Duodenal mucosa (tissue), 2 donors: ENCODE results near the gene TNNI2.
"Not testable (repeated sequence)": the region's sequence is repeated elsewhere in the genome, so short reads cannot be mapped to it uniquely, and the experiment has no call there.

Source experiments
- H3K27ac ChIP-seq: one replicate; pipeline ENCODE4 v1.7.0; 2013; ENCODE audit warnings: low read depth, low read length
- H3K27me3 ChIP-seq, 2 donors: one replicate each; pipeline ENCODE4 v1.7.0; 2013; ENCODE audit warnings: low read length in 2 of 2, control low read depth in 1 of 2; ENCODE audit not compliant: insufficient read depth in 2 of 2, control insufficient read depth in 1 of 2
- H3K36me3 ChIP-seq, 2 donors: one replicate each; pipeline ENCODE4 v1.7.0; 2013; ENCODE audit warnings: low read length in 2 of 2, control low read depth in 1 of 2; ENCODE audit not compliant: insufficient read depth in 2 of 2, control insufficient read depth in 1 of 2
- H3K4me1 ChIP-seq, 2 donors: one replicate each; pipeline ENCODE4 v1.7.0; 2013; ENCODE audit warnings: low read length in 2 of 2, control low read depth in 1 of 2; ENCODE audit not compliant: insufficient read depth in 2 of 2, control insufficient read depth in 1 of 2
- H3K4me3 ChIP-seq, 2 donors: one replicate each; pipeline ENCODE4 v1.7.0; 2013; ENCODE audit warnings: low read length in 2 of 2, low read depth in 1 of 2
- H3K9ac ChIP-seq, 2 donors: one replicate each; pipeline ENCODE4 v1.7.0; 2013; ENCODE audit warnings: low read length in 2 of 2, low read depth in 1 of 2
- H3K9me3 ChIP-seq, 2 donors: one replicate each; pipeline ENCODE4 v1.7.0; 2013; ENCODE audit warnings: low read length in 2 of 2, control low read depth in 1 of 2; ENCODE audit not compliant: control insufficient read depth in 1 of 2

The TNNI2 gene

DNA sequence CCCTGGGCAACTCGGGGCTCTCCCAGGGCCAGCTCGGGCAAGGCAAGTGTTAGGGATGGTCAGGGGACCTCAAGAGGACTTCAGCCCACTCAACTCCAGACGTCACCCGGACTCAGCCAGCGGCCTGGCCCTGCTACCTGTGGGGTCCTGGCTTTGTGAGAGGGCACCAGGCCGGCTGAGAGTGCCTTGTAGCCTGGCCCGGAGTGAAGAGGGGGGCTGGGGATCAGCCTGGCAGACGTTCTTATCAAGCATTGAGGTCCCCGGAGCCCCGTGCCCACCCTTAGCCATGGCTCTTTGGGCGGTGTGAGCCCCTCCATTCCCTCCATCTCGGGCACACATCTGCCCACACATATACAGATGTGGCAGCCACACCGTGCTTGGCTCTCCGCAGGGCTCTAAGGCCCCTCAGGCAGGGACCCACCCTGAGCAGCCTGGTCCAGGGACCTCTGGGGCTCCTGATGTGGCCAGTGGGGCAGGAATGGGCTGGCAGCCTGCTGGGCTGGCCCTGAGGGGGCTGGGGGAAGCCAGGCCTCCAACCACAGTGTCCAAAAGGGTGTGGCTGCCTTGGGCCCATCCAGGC, 29.4 kb downstream of the TNNI2 start:
- Histone ChIP-seq H3K9ac (no peak overlapping the region), H3K27me3 (peaks cover 0 to 3% of the 10 kb centered on the region in 2 donors), H3K9me3 (no peaks in the 10 kb centered on the region), H3K36me3 (no peaks in the 10 kb centered on the region), H3K27ac (no peak overlapping the region), H3K4me3 (no peak overlapping the region), H3K4me1 (peaks cover 6 to 29% of the 10 kb centered on the region in 2 donors)

DNA sequence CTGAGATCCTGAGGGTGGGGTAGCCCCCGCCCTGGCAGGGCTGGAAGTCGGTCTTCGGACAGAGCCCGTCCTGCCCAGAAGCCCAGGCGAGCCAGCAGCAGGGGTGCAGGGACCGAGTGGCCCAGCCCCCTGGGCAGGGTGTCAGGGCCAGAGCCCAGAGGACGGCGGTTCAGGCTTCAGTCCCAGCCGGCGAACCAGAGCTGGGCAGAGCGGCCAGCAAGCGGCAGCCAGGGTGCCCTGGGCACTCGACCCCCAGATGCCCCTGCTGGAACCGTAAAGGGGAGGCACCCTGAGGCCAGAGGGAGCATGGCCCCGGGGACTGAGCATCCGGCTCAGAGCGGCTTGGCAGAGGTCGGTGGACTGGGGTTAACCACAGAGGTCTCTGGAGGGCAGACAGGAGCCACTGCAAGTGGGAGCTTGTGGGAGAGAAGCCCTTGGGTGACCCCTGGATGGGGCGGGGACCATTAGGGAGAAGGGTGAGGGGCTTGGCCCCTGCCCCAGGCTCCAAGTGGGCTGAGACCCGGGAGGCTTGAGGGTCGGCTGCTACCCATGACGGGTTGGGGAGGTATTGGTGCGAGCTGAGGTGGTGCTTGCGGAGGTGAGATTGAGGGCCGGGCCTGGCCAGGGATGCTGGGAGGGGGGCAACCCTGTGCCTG, 30.0 kb downstream of the TNNI2 start:
- no peaks in the 10 kb centered on the region for H3K36me3 ChIP-seq
- no peak overlapping the region for H3K4me3 ChIP-seq
- H3K27ac ChIP-seq: no peak overlapping the region
- H3K4me1 ChIP-seq: peaks cover under 1 to 23% of the 10 kb centered on the region in 2 donors
- H3K9ac ChIP-seq: no peak overlapping the region
- H3K9me3 ChIP-seq: no peaks in the 10 kb centered on the region
- peaks cover 0 to 3% of the 10 kb centered on the region in 2 donors for H3K27me3 ChIP-seq

DNA sequence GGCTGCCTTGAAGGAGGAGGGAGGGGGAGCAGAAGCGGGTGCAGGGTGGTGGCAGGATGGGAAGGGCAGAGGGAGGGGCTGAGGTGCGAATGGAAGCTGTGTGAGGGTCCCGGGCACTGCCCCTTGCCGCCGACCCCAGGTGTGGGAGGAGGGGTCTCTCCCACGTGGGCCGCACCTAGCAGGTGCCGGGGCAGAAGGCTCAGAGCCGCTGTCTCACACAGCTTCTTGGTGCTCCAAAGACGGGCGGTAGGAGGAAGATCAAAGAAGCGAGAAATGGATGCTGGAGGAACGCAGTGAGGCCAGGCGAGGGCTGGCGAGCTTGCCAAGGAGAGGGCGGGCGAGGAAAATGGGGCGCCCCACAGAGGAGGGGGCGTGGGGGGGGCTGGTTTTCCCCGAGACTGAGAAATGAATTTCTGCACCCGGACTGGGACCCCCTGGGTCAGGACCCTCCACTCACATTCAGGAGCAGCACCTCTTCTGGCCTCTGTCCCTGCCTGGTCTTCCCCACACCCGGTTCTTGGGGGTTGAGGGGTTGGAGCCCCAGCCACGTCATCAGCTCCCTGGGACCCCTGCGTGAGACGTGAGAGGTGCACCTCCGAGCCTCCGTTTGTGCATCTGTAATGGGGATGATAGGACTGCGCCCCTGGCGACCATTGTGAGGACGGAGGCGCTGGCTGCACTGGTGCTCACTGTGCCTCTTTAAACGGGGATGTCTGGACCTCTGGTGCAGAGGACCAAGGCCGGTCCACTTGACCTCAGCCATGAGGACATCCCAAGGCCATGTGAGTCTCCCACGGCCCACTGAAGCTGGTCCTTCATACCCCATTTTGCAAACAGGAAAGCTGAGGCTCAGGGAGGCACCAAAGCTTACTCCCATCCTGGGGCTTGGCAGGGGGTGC, 30.9 kb downstream of the TNNI2 start:
- Histone ChIP-seq H3K9me3 (no peaks in the 10 kb centered on the region), H3K36me3 (no peaks in the 10 kb centered on the region), H3K4me1 (peaks cover 0 to 21% of the 10 kb centered on the region in 2 donors), H3K27ac (peak overlapping the region; percentile 10), H3K9ac (no peak overlapping the region), H3K4me3 (peak overlapping the region in 1 of 2 donors; percentile 16), H3K27me3 (peaks cover 0 to 3% of the 10 kb centered on the region in 2 donors)

- Histone ChIP-seq H3K27me3 (peaks cover 0 to 3% of the 10 kb centered on the region in 2 donors), H3K9ac (peak overlapping the region in 1 of 2 donors; percentile 1), H3K9me3 (no peaks in the 10 kb centered on the region), H3K36me3 (no peaks in the 10 kb centered on the region), H3K27ac (no peak overlapping the region), H3K4me3 (peak overlapping the region in 1 of 2 donors; percentile 36), H3K4me1 (peaks cover 0 to 16% of the 10 kb centered on the region in 2 donors)
Observed at GRCh38 chr11:1870326-1870696, 31.5 kb downstream of the TNNI2 start.

DNA sequence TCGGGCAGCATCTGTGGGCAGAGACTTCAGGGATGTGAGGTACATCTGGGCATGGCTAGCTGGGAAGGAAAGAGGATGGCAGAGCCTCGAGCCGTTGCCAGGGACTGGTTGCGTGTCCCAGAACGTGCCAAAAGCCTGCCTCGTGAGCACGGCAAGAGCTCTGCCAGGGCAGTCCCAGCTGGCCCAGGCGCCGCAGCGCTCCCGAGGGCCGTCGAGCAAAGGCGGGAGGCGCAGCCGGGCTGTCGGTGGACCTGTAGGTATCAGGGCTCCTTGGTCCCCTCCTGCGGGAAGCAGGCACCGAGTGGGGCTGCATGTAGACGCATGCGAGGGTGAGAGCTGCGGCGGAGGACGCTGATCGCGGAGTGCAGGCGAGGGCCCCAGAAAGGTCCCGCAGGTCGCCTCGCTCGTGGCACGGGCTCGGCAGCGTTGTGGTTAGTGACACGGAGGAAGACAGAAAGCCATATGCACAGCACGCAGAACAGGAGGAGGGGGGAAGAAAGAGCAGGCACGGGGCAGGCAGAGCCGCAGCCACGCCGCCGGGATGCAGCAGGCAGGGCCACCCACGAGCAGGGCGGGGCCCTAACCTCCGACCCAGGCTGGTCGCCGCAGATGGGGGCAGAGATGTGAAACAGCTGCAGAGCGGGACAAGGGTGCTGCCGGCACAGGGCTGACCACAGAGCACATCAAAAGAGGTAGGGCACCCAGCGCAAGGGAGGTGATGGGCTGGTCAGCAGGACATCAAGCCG, 32.1 kb downstream of the TNNI2 start:
- Histone ChIP-seq H3K4me3 (peak overlapping the region; percentile 36 to 40), H3K4me1 (peaks cover 0 to 17% of the 10 kb centered on the region in 2 donors), H3K27ac (peak overlapping the region; percentile 10)

DNA sequence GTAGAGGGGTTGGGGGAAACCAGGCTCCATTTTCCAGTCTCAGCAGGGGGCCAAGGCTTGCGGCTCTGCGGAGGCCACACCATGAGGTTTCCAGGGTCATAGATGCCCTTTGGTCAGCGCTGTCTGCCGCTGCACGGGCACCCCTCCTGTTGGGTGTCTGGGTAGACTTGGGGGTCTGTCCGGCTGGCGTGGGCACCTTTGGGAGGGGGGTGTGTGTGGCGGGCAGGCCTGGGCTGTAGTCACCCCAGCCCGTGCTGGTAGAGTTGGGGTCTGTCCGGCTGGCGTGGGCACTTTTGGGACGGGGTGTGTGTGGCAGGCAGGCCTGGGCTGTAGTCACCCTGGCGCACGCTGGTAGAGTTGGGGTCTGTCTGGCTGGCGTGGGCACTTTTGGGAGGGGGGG, 32.8 kb downstream of the TNNI2 start:
- peaks cover 0 to 17% of the 10 kb centered on the region in 2 donors for H3K4me1 ChIP-seq
- H3K27me3 ChIP-seq: peaks cover 0 to 3% of the 10 kb centered on the region in 2 donors
- H3K36me3 ChIP-seq: no peaks in the 10 kb centered on the region
- H3K9ac ChIP-seq: no peak overlapping the region
- H3K4me3 ChIP-seq: peak overlapping the region; percentile 36 to 40
- no peak overlapping the region for H3K27ac ChIP-seq
- H3K9me3 ChIP-seq: no peaks in the 10 kb centered on the region

More for the DNA sequence above, 32.1 kb downstream of the TNNI2 start:
- no peaks in the 10 kb centered on the region for H3K36me3 ChIP-seq
- H3K9ac ChIP-seq: peak overlapping the region in 1 of 2 donors; percentile 1
- peaks cover 0 to 3% of the 10 kb centered on the region in 2 donors for H3K27me3 ChIP-seq
- H3K9me3 ChIP-seq: no peaks in the 10 kb centered on the region

GRCh38 chr11:1872267-1872985, 33.6 kb downstream of the TNNI2 start:
- Histone ChIP-seq H3K4me3 (no peak overlapping the region), H3K27ac (no peak overlapping the region), H3K4me1 (peaks cover 0 to 18% of the 10 kb centered on the region in 2 donors)

DNA sequence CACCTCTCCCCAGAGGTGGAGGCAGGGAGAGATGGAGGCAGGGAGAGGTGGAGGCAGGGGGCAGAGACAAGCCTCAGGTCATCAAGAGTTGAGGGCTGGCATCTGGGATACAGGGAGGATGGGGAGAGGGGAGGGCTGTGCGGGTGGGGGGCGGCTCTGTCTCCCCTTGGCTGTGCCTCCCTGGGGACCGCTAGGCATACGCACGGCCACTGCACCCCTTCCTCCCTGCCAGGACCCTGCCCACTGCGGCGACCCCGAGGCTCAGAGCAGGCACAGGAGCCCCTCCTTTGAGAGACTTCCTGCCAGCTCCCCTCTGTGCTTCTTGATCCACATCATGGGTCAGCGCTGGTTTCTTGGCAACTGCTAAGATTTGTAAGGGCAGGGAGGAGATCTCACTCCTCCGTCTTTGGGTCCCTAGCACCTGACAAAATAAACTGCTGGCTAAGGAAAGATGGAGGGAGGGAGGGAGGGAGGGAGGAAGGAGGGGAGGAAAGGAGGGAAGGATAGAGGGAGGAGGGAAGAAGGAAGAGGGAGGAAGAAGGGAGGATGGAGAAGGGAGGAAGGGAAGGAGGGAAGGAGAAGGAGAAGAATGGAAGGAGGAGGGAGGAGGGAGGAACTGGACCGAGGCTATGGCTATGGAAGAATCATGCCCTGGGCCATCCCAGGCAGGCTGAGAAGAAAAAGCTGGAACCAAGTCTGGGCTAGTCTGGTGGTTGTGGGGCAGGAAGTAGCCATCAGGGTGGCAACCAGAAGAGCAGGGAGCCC, 34.4 kb downstream of the TNNI2 start:
- peaks cover 0 to 18% of the 10 kb centered on the region in 2 donors for H3K4me1 ChIP-seq
- no peaks in the 10 kb centered on the region for H3K9me3 ChIP-seq
- H3K27ac ChIP-seq: peak overlapping the region; percentile 32
- no peaks in the 10 kb centered on the region for H3K36me3 ChIP-seq
- H3K27me3 ChIP-seq: peaks cover 0 to 3% of the 10 kb centered on the region in 2 donors
- H3K9ac ChIP-seq: no peak overlapping the region
- H3K4me3 ChIP-seq: no peak overlapping the region

More at GRCh38 chr11:1872267-1872985, 33.6 kb downstream of the TNNI2 start:
- Histone ChIP-seq H3K27me3 (peaks cover 0 to 3% of the 10 kb centered on the region in 2 donors), H3K36me3 (no peaks in the 10 kb centered on the region), H3K9ac (no peak overlapping the region), H3K9me3 (no peaks in the 10 kb centered on the region)

DNA sequence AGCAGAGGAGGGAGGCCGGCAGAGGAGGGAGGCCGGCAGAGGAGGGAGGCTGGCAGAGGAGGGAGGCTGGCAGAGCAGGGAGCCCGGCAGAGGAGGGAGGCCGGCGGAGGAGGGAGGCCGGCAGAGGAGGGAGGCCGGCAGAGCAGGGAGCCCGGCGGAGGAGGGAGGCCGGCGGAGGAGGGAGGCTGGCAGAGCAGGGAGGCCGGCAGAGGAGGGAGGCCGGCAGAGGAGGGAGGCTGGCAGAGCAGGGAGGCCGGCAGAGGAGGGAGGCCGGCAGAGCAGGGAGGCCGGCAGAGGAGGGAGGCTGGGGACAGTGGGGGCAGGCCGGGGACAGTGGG, 35.0 kb downstream of the TNNI2 start:
- not testable (repeated sequence) for H3K36me3 ChIP-seq, H3K9me3 ChIP-seq, H3K4me3 ChIP-seq, H3K27ac ChIP-seq, H3K9ac ChIP-seq, H3K27me3 ChIP-seq
- peaks cover 0 to 16% of the 10 kb centered on the region in 2 donors for H3K4me1 ChIP-seq
